ENCODE measurements around the gene STAG2. TPM values are rescaled to one million over a fixed set of nuclear protein-coding genes. Genes with fewer than 3 reads are reported as not detected.
"Not testable (repeated sequence)": the region's sequence is repeated elsewhere in the genome, so short reads cannot be mapped to it uniquely, and the experiment has no call there.

STAG2 gene
- polyA plus RNA-seq, 1 experiment, result 15.7 TPM

DNA sequence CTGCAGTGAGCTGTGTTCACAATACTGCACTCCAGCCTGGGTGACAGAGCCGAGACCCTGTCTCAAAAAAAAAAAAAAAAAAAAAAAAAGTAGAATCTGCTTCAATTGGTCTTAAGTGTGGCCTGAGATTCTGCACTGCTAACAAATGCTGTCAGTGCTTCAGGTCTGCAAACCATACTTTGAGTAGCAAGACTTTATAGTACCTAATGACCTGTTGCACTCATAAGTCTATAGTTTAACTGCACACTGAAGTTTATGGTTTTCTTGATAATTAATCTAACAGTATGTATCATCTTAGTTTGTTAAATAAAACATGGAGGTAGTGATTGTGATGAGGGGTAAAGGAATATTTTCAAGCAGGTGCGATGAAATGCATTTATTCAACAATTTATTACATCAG, 135.6 kb downstream of the STAG2 start:
- CTCF ChIA-PET, result interaction anchor here (0.6 kb wide), 1 partner anchor 241 kb away, joined by 3 read pairs; no protein-coding TSS in a partner anchor

DNA sequence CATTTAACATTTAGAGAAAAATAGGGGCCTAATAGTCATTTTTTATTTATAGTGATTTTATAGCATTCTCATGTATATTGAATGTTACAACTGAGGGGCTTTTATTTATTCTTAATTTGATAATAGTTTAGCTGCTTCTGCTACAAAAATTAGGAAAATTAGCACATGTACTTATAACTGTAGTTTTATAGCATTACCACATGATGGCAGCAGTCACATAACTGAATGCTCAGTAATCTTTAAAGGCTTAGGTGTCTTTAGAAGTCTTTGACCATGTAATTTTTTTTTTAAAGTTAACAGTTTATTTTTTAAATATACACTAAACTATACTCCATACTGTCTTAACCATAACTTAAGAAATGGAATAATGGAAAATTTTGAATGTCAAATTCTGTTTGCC, 136.6 kb downstream of the STAG2 start:
- Histone ChIP-seq H3K36me3 (ENCODE audit: control insufficient read depth, insufficient read depth, low read length) (peaks cover 1% of the 10 kb centered on the region; the same call in 1 of the 2 replicates), H3K27me3 (ENCODE audit: control insufficient read depth, insufficient read depth, low read length) (no peaks in the 10 kb centered on the region), H3K4me3 (ENCODE audit: low read depth, low read length) (no peak overlapping the region)
- ChIA-PET CTCF (no interaction called here), POLR2A (no interaction called here)
- TF ChIP-seq, protein P1, sequence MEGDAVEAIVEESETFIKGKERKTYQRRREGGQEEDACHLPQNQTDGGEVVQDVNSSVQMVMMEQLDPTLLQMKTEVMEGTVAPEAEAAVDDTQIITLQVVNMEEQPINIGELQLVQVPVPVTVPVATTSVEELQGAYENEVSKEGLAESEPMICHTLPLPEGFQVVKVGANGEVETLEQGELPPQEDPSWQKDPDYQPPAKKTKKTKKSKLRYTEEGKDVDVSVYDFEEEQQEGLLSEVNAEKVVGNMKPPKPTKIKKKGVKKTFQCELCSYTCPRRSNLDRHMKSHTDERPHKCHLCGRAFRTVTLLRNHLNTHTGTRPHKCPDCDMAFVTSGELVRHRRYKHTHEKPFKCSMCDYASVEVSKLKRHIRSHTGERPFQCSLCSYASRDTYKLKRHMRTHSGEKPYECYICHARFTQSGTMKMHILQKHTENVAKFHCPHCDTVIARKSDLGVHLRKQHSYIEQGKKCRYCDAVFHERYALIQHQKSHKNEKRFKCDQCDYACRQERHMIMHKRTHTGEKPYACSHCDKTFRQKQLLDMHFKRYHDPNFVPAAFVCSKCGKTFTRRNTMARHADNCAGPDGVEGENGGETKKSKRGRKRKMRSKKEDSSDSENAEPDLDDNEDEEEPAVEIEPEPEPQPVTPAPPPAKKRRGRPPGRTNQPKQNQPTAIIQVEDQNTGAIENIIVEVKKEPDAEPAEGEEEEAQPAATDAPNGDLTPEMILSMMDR (IDR thresholded peaks at IDR 0.05; ENCODE audit: insufficient read depth, low read depth, low read length), result peak; percentile 45
- DNase-seq (ENCODE audit: low read depth), result no peak

More for the DNA sequence above, 135.6 kb downstream of the STAG2 start:
- Histone ChIP-seq H3K4me3 (ENCODE audit: low read depth, low read length) (no peak overlapping the region), H3K27me3 (ENCODE audit: control insufficient read depth, insufficient read depth, low read length) (no peaks in the 10 kb centered on the region), H3K36me3 (ENCODE audit: control insufficient read depth, insufficient read depth, low read length) (peaks cover 1% of the 10 kb centered on the region; the same call in 1 of the 2 replicates)
- no peak for DNase-seq (ENCODE audit: low read depth)
- POLR2A ChIA-PET, result no interaction called here
- TF ChIP-seq, protein P1 (IDR thresholded peaks at IDR 0.05; ENCODE audit: insufficient read depth, low read depth, low read length), result no peak

DNA sequence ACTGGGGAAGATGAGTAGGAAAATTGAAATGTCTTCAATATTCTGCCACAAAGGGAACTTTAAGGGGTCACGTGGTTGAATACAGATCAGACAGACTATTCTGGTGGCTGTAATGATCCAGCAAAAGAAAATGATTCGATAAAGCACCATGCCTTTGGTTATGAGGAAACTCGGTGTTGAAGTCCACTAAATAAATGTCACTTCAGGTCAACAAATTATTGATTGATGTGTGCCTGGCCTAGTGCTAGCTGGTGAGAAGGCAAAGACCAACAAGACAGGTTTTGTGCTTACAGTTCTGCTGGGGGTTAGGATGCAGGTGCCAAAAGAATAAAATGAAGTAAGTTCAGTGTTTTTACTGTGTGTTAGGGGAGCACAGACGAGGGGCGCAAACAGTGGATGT, 142.5 kb downstream of the STAG2 start:
- H3K36me3 ChIP-seq (ENCODE audit: control insufficient read depth, insufficient read depth, low read length), result no peaks in the 10 kb centered on the region
- TF ChIP-seq, protein P1 (IDR thresholded peaks at IDR 0.05; ENCODE audit: insufficient read depth, low read depth, low read length), result no peak
- ChIA-PET POLR2A (no interaction called here), CTCF (no interaction called here)
- no peaks in the 10 kb centered on the region for H3K27me3 ChIP-seq (ENCODE audit: control insufficient read depth, insufficient read depth, low read length)
- H3K4me3 ChIP-seq (ENCODE audit: low read depth, low read length), result no peak overlapping the region
- no peak for DNase-seq (ENCODE audit: low read depth)

DNA sequence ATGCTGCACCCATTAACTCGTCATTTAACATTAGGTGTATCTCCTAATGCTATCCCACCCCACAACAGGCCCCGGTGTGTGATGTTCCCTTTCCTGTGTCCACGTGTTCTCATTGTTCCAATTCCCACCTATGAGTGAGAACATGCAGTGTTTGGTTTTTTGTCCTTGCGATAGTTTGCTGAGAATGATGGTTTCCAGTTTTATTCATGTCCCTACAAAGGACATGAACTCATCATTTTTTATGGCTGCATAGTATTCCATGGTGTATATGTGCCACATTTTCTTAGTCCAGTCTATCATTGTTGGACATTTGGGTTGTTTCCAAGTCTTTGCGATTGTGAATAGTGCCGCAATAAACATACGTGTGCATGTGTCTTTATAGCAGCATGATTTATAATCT, 143.0 kb downstream of the STAG2 start:
- DNase-seq (ENCODE audit: low read depth); CTCF ChIA-PET; H3K36me3 ChIP-seq (ENCODE audit: control insufficient read depth, insufficient read depth, low read length); H3K4me3 ChIP-seq (ENCODE audit: low read depth, low read length); H3K27me3 ChIP-seq (ENCODE audit: control insufficient read depth, insufficient read depth, low read length); POLR2A ChIA-PET: not testable (repeated sequence)

DNA sequence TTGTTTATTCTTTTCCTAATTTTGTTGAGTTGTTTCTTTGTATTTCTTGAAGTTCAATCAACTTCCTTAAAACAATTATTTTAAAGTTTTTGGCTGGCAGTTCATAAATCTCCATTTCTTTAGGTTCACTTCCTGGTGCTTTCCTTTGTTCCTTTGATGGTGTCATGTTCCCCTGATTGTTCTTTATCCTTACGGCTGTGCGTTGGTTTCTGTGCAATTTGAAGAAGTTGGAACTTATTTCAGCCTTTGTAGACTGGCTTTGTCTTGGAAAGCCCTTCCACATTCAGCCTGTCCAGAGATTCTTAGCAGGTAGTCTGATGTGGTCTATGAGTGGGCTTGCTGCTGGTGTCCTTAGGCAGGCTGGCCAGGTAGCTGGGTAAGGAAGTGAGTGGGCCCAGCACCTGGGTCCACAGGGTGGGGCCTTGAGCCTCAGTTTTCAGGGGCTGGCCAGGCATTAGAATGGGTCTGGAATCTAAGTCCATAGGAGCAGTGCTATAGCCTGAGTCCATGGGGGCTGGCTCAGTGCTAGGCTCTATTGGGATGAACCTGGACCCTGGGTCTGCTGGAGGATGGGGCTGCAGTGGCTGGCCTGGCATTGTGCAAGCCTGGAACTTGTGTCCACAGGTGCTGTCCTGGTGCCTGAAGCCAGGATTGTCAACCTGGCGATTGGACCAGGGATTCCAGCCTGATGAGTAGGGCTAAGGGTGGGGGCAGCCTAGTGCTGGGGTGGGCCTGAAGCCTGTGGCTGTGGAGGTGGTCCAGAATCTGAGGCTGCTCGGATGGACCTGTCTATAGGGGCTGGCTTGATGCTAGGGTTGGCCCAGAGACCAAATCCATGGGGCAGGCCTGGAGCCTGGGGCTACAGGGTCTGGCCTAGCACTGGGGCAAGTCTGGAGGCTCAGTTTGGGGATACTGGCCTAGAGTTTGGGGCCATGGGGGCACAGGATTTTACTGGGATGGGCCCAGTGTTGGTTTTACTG, 152.4 kb downstream of the STAG2 start:
- no peak overlapping the region for H3K4me3 ChIP-seq (ENCODE audit: low read depth, low read length)
- CTCF ChIA-PET, result no interaction called here
- H3K27me3 ChIP-seq (ENCODE audit: control insufficient read depth, insufficient read depth, low read length), result no peaks in the 10 kb centered on the region
- no peak for DNase-seq (ENCODE audit: low read depth)
- TF ChIP-seq, protein P1 (IDR thresholded peaks at IDR 0.05; ENCODE audit: insufficient read depth, low read depth, low read length), result no peak
- POLR2A ChIA-PET, result no interaction called here
- H3K36me3 ChIP-seq (ENCODE audit: control insufficient read depth, insufficient read depth, low read length), result no peaks in the 10 kb centered on the region
